Hepatocyte (in vitro differentiated cells): ENCODE data around the gene IL4I1. TPM values are rescaled to one million over a fixed set of nuclear protein-coding genes. Genes with fewer than 3 reads are reported as not detected.
"Not testable (repeated sequence)": the region's sequence is repeated elsewhere in the genome, so short reads cannot be mapped to it uniquely, and the experiment has no call there.

Experiments used
- DNase-seq: peaks from one replicate; pipeline ENCODE4 v3.0.0-alpha.2; 2016; ENCODE audit warnings: low spot score
- H2AFZ ChIP-seq: fragments of 200-600 bp; sonication (generic); 2 replicates; pipeline ENCODE4 v1.6.0; 2016; ENCODE audit warnings: antibody characterized with exemption, mild to moderate bottlenecking
- H3K27ac ChIP-seq: fragments of 200-600 bp; sonication (generic); 2 replicates; pipeline ENCODE4 v1.5.1; 2016; ENCODE audit warnings: mild to moderate bottlenecking
- H3K27me3 ChIP-seq: fragments of 200-600 bp; sonication (generic); 2 replicates; pipeline ENCODE4 v1.6.1; 2016
- H3K36me3 ChIP-seq: fragments of 200-600 bp; sonication (generic); replicated peaks from 2 replicates; pipeline ENCODE4 v1.5.1; 2016; ENCODE audit warnings: low read depth; ENCODE audit not compliant: insufficient read depth
- H3K4me1 ChIP-seq: fragments of 200-600 bp; sonication (generic); 2 replicates; pipeline ENCODE4 v1.5.1; 2016; ENCODE audit warnings: mild to moderate bottlenecking, moderate library complexity; ENCODE audit not compliant: insufficient read depth
- H3K4me2 ChIP-seq: fragments of 200-600 bp; sonication (generic); 2 replicates; pipeline ENCODE4 v1.6.0; 2016
- H3K4me3 ChIP-seq: fragments of 200-600 bp; sonication (generic); 2 replicates; pipeline ENCODE4 v1.5.1; 2016; ENCODE audit warnings: mild to moderate bottlenecking
- H3K79me2 ChIP-seq: fragments of 200-600 bp; sonication (generic); 2 replicates; pipeline ENCODE4 v1.6.0; 2017; ENCODE audit warnings: mild to moderate bottlenecking
- H3K9me2 ChIP-seq: fragments of 200-600 bp; sonication (generic); replicated peaks from 2 replicates; pipeline ENCODE4 v1.6.0; 2017; ENCODE audit warnings: mild to moderate bottlenecking; ENCODE audit not compliant: insufficient read depth
- H3K9me3 ChIP-seq: fragments of 200-600 bp; sonication (generic); 2 replicates; pipeline ENCODE4 v1.5.1; 2016; ENCODE audit warnings: low read depth, mild to moderate bottlenecking
- H4K20me1 ChIP-seq: fragments of 200-600 bp; sonication (generic); 2 replicates; pipeline ENCODE4 v1.6.0; 2016; ENCODE audit warnings: mild to moderate bottlenecking; ENCODE audit not compliant: insufficient read depth, poor library complexity, severe bottlenecking
- CTCF ChIP-seq: fragments of 200-600 bp; sonication (generic); IDR thresholded peaks from 2 replicates; pipeline ENCODE4 v1.5.1; 2016; ENCODE audit warnings: antibody characterized with exemption, mild to moderate bottlenecking; ENCODE audit not compliant: poor library complexity
- EZH2 ChIP-seq: fragments of 200-600 bp; sonication (generic); IDR thresholded peaks from 2 replicates; pipeline ENCODE4 v1.6.1; 2016; ENCODE audit warnings: antibody characterized with exemption, mild to moderate bottlenecking, borderline replicate concordance
- EZH2phosphoT487 ChIP-seq: fragments of 200-600 bp; sonication (generic); IDR thresholded peaks from one replicate; pipeline ENCODE4 v1.6.1; 2018; ENCODE audit warnings: antibody characterized with exemption, mild to moderate bottlenecking, low read depth, moderate library complexity; ENCODE audit not compliant: unreplicated experiment, severe bottlenecking
- WGBS: methylation state at CpG from one replicate; pipeline ENCODE4 v1.1.6; 2016; ENCODE audit warnings: low lambda C conversion rate; ENCODE audit errors: missing lambda C conversion rate; 5-methylcytosine and 5-hydroxymethylcytosine counted together
- polyA plus RNA-seq: library from polyadenylated mRNA; unstranded; fragments of >200 nt; fragmentation: Nextera tagmentation; extraction: Ambion mirVana; gene quantifications from 2 replicates; pipeline ENCODE4 v1.2.1, GENCODE V29; 2016
- total RNA-seq: library from RNA; depleted of rRNA; stranded (reverse); fragments of >200 nt; gene quantifications from 2 replicates; pipeline ENCODE4 v1.2.3, GENCODE V29; 2014

IL4I1 gene, protein sequence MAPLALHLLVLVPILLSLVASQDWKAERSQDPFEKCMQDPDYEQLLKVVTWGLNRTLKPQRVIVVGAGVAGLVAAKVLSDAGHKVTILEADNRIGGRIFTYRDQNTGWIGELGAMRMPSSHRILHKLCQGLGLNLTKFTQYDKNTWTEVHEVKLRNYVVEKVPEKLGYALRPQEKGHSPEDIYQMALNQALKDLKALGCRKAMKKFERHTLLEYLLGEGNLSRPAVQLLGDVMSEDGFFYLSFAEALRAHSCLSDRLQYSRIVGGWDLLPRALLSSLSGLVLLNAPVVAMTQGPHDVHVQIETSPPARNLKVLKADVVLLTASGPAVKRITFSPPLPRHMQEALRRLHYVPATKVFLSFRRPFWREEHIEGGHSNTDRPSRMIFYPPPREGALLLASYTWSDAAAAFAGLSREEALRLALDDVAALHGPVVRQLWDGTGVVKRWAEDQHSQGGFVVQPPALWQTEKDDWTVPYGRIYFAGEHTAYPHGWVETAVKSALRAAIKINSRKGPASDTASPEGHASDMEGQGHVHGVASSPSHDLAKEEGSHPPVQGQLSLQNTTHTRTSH
- total RNA-seq (0.12 and 0.60 TPM in 2 replicates), polyA plus RNA-seq (0.33 and 0.97 TPM in 2 replicates)

DNA sequence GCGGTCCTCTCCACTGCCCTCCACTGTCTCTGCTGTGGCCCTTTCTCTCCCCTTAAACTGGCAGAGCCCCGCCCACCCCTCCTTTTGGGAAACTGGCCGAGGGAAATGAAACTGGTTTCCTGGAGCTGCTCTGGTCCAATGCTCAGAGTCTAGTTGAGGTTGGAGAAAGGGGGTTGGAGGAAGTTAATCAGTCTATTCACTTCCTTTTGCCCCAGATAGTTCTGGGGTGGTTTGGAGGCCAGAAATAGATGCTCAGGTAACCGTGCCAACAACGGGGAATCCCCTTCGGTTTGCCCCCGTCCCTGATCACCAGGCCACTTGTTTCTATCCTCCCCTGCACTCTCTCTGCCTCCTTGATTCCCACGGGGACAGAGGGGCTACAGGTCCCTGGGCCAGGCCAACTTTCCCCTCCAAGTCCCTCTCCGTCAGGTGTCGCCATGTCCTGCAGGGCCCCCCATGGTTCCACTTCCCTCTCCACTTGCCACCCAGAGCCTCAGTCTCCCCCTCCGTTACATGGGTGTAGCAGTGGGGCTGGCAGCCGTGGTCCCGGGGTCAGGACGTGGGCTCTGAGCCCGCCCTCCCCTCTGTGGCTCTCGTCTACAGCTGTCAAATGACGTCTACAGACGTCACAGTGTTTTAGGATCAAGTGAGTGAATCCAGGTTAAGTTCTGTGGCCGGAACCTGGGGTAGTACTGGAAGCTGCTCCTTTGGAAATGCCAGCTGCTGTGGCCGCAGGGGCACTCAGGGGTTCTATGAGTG is at the start of gene IL4I1:
IL4I1 (minus strand) TSS at position 25 of the 759 bp plus-strand sequence. CDS start 727 bp downstream, outside the sequence.
- no peaks in the 10 kb centered on the region for H4K20me1 ChIP-seq
- no peak for DNase-seq
- H3K4me2 ChIP-seq = no peak within 1 kb of the TSS
- H3K4me3 ChIP-seq = no peak within 1 kb of the TSS
- H3K27ac ChIP-seq = no peak within 1 kb of the TSS
- H3K4me1 ChIP-seq = no peaks in the 10 kb centered on the region
- no peaks in the 10 kb centered on the region for H3K36me3 ChIP-seq
- no peaks in the 10 kb centered on the region for H3K79me2 ChIP-seq
- no peaks in the 10 kb centered on the region for H3K9me2 ChIP-seq
- no peaks in the 10 kb centered on the region for H3K27me3 ChIP-seq
- no peaks in the 10 kb centered on the region for H3K9me3 ChIP-seq
- WGBS = 64% methylated on average over 20 of the region's 20 CpGs
- no peak within 1 kb of the TSS for H2AFZ ChIP-seq
- TF ChIP-seq EZH2phosphoT487 = no peak
- TF ChIP-seq EZH2 = no peak
- TF ChIP-seq CTCF = no peak

GRCh38 chr19:49946415-49946814 is 49.7 kb upstream of the IL4I1 start:
- H2AFZ ChIP-seq = no peak overlapping the region
- peaks cover 2% of the 10 kb centered on the region for H3K4me1 ChIP-seq
- H3K36me3 ChIP-seq = no peaks in the 10 kb centered on the region
- DNase-seq = no peak
- no peak overlapping the region for H3K4me3 ChIP-seq
- no peaks in the 10 kb centered on the region for H3K27me3 ChIP-seq
- H3K4me2 ChIP-seq = no peak overlapping the region
- TF ChIP-seq EZH2 (no peak), CTCF (no peak), EZH2phosphoT487 (no peak)
- H4K20me1 ChIP-seq = no peaks in the 10 kb centered on the region
- H3K9me3 ChIP-seq = no peaks in the 10 kb centered on the region
- H3K9me2 ChIP-seq = no peaks in the 10 kb centered on the region
- WGBS = 90% methylated on average over 8 of the region's 8 CpGs
- no peaks in the 10 kb centered on the region for H3K79me2 ChIP-seq
- no peak overlapping the region for H3K27ac ChIP-seq

GRCh38 chr19:49944567-49944966 is 47.9 kb upstream of the IL4I1 start:
- H3K4me1 ChIP-seq, H2AFZ ChIP-seq, DNase-seq, H3K4me2 ChIP-seq, H3K27ac ChIP-seq, H3K4me3 ChIP-seq, H3K79me2 ChIP-seq, H3K27me3 ChIP-seq, H4K20me1 ChIP-seq, H3K36me3 ChIP-seq, H3K9me2 ChIP-seq, H3K9me3 ChIP-seq: not testable (repeated sequence)
- WGBS = 84% methylated on average over 5 of the region's 5 CpGs

DNA sequence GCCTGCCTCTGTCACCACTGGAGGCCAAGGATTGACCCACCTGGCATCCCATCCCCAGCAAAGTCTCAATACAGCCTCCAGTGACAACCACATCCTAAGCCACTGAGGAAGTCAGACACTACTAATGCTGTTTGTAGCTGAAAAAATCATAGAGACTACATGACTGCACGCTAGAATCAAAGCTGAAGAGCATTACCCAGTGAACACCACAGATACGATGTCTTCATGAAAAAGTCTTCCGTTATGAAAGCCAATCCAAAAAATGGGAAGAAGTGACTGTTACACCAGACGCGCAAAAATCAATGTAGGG is 43.8 kb upstream of the IL4I1 start:
- Histone ChIP-seq H3K4me1 (peaks cover 3% of the 10 kb centered on the region), H3K36me3 (no peaks in the 10 kb centered on the region), H3K4me2 (no peak overlapping the region), H2AFZ (no peak overlapping the region), H3K27me3 (no peaks in the 10 kb centered on the region), H3K9me3 (no peaks in the 10 kb centered on the region), H4K20me1 (no peaks in the 10 kb centered on the region), H3K9me2 (no peaks in the 10 kb centered on the region), H3K27ac (no peak overlapping the region), H3K4me3 (no peak overlapping the region), H3K79me2 (no peaks in the 10 kb centered on the region)
- TF ChIP-seq CTCF (no peak), EZH2 (no peak), EZH2phosphoT487 (no peak)
- no peak for DNase-seq
- WGBS = 95% methylated on average over 5 of the region's 5 CpGs
